GM12801 (cell line): ENCODE results near the gene GRP.

ENCODE experiments used
- CTCF ChIP-seq: IDR thresholded peaks from one replicate; pipeline ENCODE4 v1.5.1; 2011; ENCODE audit warnings: control low read depth; ENCODE audit not compliant: insufficient read length; ENCODE audit errors: extremely low read depth

The GRP gene

GRCh38 chr18:59265246-59265973, 45.5 kb downstream of the GRP start:
- TF ChIP-seq CTCF = no peak

- TF ChIP-seq CTCF = no peak
These were observed 46.0 kb downstream of the GRP start for GRCh38 chr18:59265974-59266369.

- TF ChIP-seq CTCF = no peak
These were observed 46.5 kb downstream of the GRP start for GRCh38 chr18:59266459-59266858.

- TF ChIP-seq CTCF = no peak
These were observed 47.0 kb downstream of the GRP start for GRCh38 chr18:59266886-59267502.

GRCh38 chr18:59267503-59268126, 47.7 kb downstream of the GRP start:
- TF ChIP-seq CTCF = no peak

GRCh38 chr18:59268127-59268720, 48.3 kb downstream of the GRP start:
- no peak for TF ChIP-seq CTCF

GRCh38 chr18:59268721-59269562, 49.0 kb downstream of the GRP start:
- no peak for TF ChIP-seq CTCF
